Hematopoietic multipotent progenitor cell (in vitro differentiated cells): ENCODE data around the gene POM121C. TPM values are rescaled to one million over a fixed set of nuclear protein-coding genes. Genes with fewer than 3 reads are reported as not detected.
"Not testable (repeated sequence)": the region's sequence is repeated elsewhere in the genome, so short reads cannot be mapped to it uniquely, and the experiment has no call there.

Source experiments
- DNase-seq, 3 donors: peaks; one replicate each; pipeline ENCODE4 v3.0.0-alpha.2; 2011 to 2015; ENCODE audit warnings: low read depth in 2 of 3, low spot score in 2 of 3
- small RNA-seq: library from RNA; depleted of rRNA; stranded (forward); fragments of <200 nt; gene quantifications from one replicate; pipeline ENCODE3, GENCODE V24; 2012
- total RNA-seq: library from RNA; depleted of rRNA; stranded (reverse); fragments of >200 nt; gene quantifications from one replicate; pipeline ENCODE4 v1.2.3, GENCODE V29; 2012

POM121C gene
- total RNA-seq, 1 donor = 21.0 TPM

DNA sequence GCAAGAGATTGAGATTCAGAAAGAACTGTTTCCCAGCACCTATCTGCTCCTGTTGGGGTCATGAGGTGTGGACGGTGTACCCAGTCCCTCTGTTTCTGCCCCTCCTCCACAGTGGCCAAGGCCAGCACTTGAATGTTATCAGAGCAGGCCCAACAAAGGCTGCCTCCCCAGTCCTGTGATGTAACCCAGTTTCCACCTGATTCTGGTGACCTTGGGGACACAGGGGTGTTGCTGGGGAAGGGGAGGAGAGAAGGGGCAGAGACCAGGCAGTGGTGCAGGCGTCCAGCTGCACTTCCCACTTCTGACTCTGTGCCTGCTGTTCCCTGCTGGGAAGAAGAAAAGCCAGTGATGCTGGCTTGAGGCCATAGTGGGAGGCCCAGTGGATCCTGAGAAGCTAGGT is 88.2 kb downstream of the POM121C start:
- not testable (repeated sequence) for DNase-seq

GRCh38 chr7:75395329-75395728 is 90.8 kb downstream of the POM121C start, which contains the start of gene TRIM73:
TSS of gene TRIM73 (plus strand) at chr7:75395629. CDS start at chr7:75398934, 3,305 bp downstream.
- not testable (repeated sequence) for DNase-seq

- DNase-seq = not testable (repeated sequence)
These were observed 92.9 kb downstream of the POM121C start for GRCh38 chr7:75393194-75393593.

GRCh38 chr7:75374519-75375317 is 111.4 kb downstream of the POM121C start:
- DNase-seq = not testable (repeated sequence)

DNA sequence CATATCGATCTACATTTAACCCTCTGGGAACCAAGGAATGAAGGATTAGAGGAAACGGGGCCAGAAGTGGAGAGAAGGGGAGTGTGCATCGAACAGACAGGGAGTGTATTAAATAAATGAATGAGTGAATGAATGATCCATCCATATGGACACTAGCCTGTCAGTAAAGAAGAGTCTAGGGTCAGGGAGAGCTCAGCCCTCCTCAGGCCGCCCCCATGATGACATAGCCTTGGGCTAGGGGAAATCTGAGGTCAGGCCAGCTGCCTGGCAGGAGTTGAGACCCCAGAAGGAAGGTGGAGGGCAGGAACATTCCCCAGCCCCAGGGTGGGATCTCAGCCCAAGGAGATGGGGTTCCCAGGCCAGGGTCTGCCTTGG is 112.0 kb downstream of the POM121C start:
- not testable (repeated sequence) for DNase-seq

GRCh38 chr7:75367313-75367712 is 118.8 kb downstream of the POM121C start:
- not testable (repeated sequence) for DNase-seq

Small RNA genes within 50 kb of the gene (small RNA-seq; reads per million reads assigned to genes)
- not detected for gene AC211429.1
- gene RF00019 = not detected

Other genes starting within 250 kb of the POM121C start
- 21.5 TPM for gene TRIM73, start 90.7 kb downstream of the POM121C start, total RNA-seq
- gene SPDYE5, start 6.0 kb upstream of the POM121C start, total RNA-seq = under 0.01 TPM